SJSA1 (cell line): ENCODE results near the gene PROK2. TPM values are rescaled to one million over a fixed set of nuclear protein-coding genes. Genes with fewer than 3 reads are reported as not detected.

ENCODE experiments used
- DNase-seq, 2 experiments: peaks; one replicate each; pipeline ENCODE4 v3.0.0-alpha.2; 2015 to 2020; ENCODE audit warnings: low spot score in 2 of 2, low read depth in 1 of 2
- H3K27ac ChIP-seq: fragments of 250-450 bp; sonication (Bioruptor Pico); 2 replicates; pipeline ENCODE4 v1.5.1; 2020; ENCODE audit warnings: mild to moderate bottlenecking, moderate library complexity
- H3K27me3 ChIP-seq: fragments of 250-450 bp; sonication (Bioruptor Pico); replicated peaks from 2 replicates; pipeline ENCODE4 v1.5.1; 2020; ENCODE audit warnings: mild to moderate bottlenecking, moderate library complexity
- H3K36me3 ChIP-seq: fragments of 250-450 bp; sonication (Bioruptor Pico); 2 replicates; pipeline ENCODE4 v1.5.1; 2020; ENCODE audit warnings: mild to moderate bottlenecking
- H3K4me1 ChIP-seq: fragments of 250-450 bp; sonication (Bioruptor Pico); replicated peaks from 2 replicates; pipeline ENCODE4 v1.6.1; 2021; ENCODE audit warnings: mild to moderate bottlenecking
- H3K4me3 ChIP-seq: fragments of 250-450 bp; sonication (Bioruptor Pico); 2 replicates; pipeline ENCODE4 v1.5.1; 2020; ENCODE audit warnings: mild to moderate bottlenecking
- H3K9me3 ChIP-seq: fragments of 250-450 bp; sonication (Bioruptor Pico); replicated peaks from 2 replicates; pipeline ENCODE4 v1.5.1; 2020; ENCODE audit warnings: mild to moderate bottlenecking
- total RNA-seq: library from RNA; depleted of rRNA; stranded (reverse); fragments of >200 nt; shearing (Covaris generic); gene quantifications from 2 replicates; pipeline ENCODE4 v1.2.3, GENCODE V29; 2014

Gene PROK2
- total RNA-seq, 1 experiment from 2014 or later: not detected

- H3K4me3 ChIP-seq: no peak overlapping the region
- DNase-seq: no peak
- peaks cover 39% of the 10 kb centered on the region for H3K27me3 ChIP-seq
- H3K4me1 ChIP-seq: peaks cover 6% of the 10 kb centered on the region; the same call in 1 of the 2 replicates
- H3K27ac ChIP-seq: no peak overlapping the region
- no peaks in the 10 kb centered on the region for H3K36me3 ChIP-seq
- H3K9me3 ChIP-seq: no peaks in the 10 kb centered on the region
Observed at GRCh38 chr3:71780430-71780829, 4.5 kb downstream of the PROK2 start.

GRCh38 chr3:71779674-71780377 is 5.1 kb downstream of the PROK2 start:
- Histone ChIP-seq H3K9me3 (no peaks in the 10 kb centered on the region), H3K36me3 (no peaks in the 10 kb centered on the region), H3K27ac (no peak overlapping the region), H3K4me3 (no peak overlapping the region), H3K27me3 (peaks cover 35% of the 10 kb centered on the region), H3K4me1 (peaks cover 2% of the 10 kb centered on the region; the same call in 1 of the 2 replicates)
- no peak for DNase-seq

- no peak overlapping the region for H3K27ac ChIP-seq
- H3K36me3 ChIP-seq: no peaks in the 10 kb centered on the region
- no peak overlapping the region for H3K4me3 ChIP-seq
- H3K27me3 ChIP-seq: peaks cover 20% of the 10 kb centered on the region
- H3K9me3 ChIP-seq: no peaks in the 10 kb centered on the region
- no peaks in the 10 kb centered on the region for H3K4me1 ChIP-seq
- no peak for DNase-seq
Observed at GRCh38 chr3:71778353-71778752, 6.6 kb downstream of the PROK2 start.

GRCh38 chr3:71776538-71776937 is 8.4 kb downstream of the PROK2 start:
- Histone ChIP-seq H3K4me1 (no peaks in the 10 kb centered on the region), H3K27ac (no peak overlapping the region), H3K36me3 (no peaks in the 10 kb centered on the region), H3K9me3 (no peaks in the 10 kb centered on the region), H3K4me3 (no peak overlapping the region), H3K27me3 (peaks cover 12% of the 10 kb centered on the region)
- DNase-seq: no peak

- Histone ChIP-seq H3K9me3 (no peaks in the 10 kb centered on the region), H3K36me3 (no peaks in the 10 kb centered on the region), H3K4me1 (no peaks in the 10 kb centered on the region), H3K27me3 (peaks cover 15% of the 10 kb centered on the region), H3K27ac (no peak overlapping the region), H3K4me3 (no peak overlapping the region)
- no peak for DNase-seq
Observed at GRCh38 chr3:71771884-71772283, 13.1 kb downstream of the PROK2 start.

GRCh38 chr3:71771126-71771525 is 13.8 kb downstream of the PROK2 start:
- no peaks in the 10 kb centered on the region for H3K4me1 ChIP-seq
- no peak overlapping the region for H3K27ac ChIP-seq
- no peaks in the 10 kb centered on the region for H3K36me3 ChIP-seq
- DNase-seq: no peak
- H3K27me3 ChIP-seq: peaks cover 15% of the 10 kb centered on the region
- no peak overlapping the region for H3K4me3 ChIP-seq
- H3K9me3 ChIP-seq: no peaks in the 10 kb centered on the region

GRCh38 chr3:71763426-71763825 is 21.5 kb downstream of the PROK2 start:
- H3K4me3 ChIP-seq: no peak overlapping the region
- no peaks in the 10 kb centered on the region for H3K9me3 ChIP-seq
- peaks cover 13% of the 10 kb centered on the region for H3K27me3 ChIP-seq
- DNase-seq: no peak
- H3K4me1 ChIP-seq: no peaks in the 10 kb centered on the region
- H3K36me3 ChIP-seq: no peaks in the 10 kb centered on the region
- no peak overlapping the region for H3K27ac ChIP-seq

GRCh38 chr3:71760140-71760539 is 24.8 kb downstream of the PROK2 start:
- Histone ChIP-seq H3K4me1 (no peaks in the 10 kb centered on the region), H3K27me3 (peaks cover 38% of the 10 kb centered on the region), H3K9me3 (no peaks in the 10 kb centered on the region), H3K4me3 (no peak overlapping the region), H3K27ac (no peak overlapping the region), H3K36me3 (no peaks in the 10 kb centered on the region)
- no peak for DNase-seq

- Histone ChIP-seq H3K4me1 (no peaks in the 10 kb centered on the region; the same call in 1 of the 2 replicates), H3K27ac (no peak overlapping the region), H3K36me3 (no peaks in the 10 kb centered on the region), H3K9me3 (no peaks in the 10 kb centered on the region), H3K4me3 (no peak overlapping the region), H3K27me3 (peaks cover 41% of the 10 kb centered on the region)
- DNase-seq: no peak
Observed at GRCh38 chr3:71759401-71759800, 25.5 kb downstream of the PROK2 start.

GRCh38 chr3:71758091-71758490 is 26.9 kb downstream of the PROK2 start:
- Histone ChIP-seq H3K27me3 (peaks cover 42% of the 10 kb centered on the region), H3K4me3 (no peak overlapping the region), H3K9me3 (no peaks in the 10 kb centered on the region), H3K4me1 (peaks cover 5% of the 10 kb centered on the region; the same call in 1 of the 2 replicates), H3K36me3 (no peaks in the 10 kb centered on the region), H3K27ac (no peak overlapping the region)
- no peak for DNase-seq

- DNase-seq: no peak
- Histone ChIP-seq H3K9me3 (no peaks in the 10 kb centered on the region), H3K4me1 (peaks cover 5% of the 10 kb centered on the region; the same call in 1 of the 2 replicates), H3K27ac (no peak overlapping the region), H3K36me3 (no peaks in the 10 kb centered on the region), H3K4me3 (no peak overlapping the region), H3K27me3 (peaks cover 47% of the 10 kb centered on the region)
Observed at GRCh38 chr3:71754610-71755253, 30.2 kb downstream of the PROK2 start.

- no peaks in the 10 kb centered on the region for H3K9me3 ChIP-seq
- peak in 1 of 2 experiments; percentile 9 for DNase-seq
Observed at GRCh38 chr3:71753701-71754609, 31.0 kb downstream of the PROK2 start, which contains the start of gene GPR27. TSS of gene GPR27 (plus strand) at chr3:71753855. CDS start at chr3:71754050, 195 bp downstream.

GRCh38 chr3:71752831-71753700 is 31.9 kb downstream of the PROK2 start:
- H3K36me3 ChIP-seq: no peaks in the 10 kb centered on the region
- no peak for DNase-seq
- H3K9me3 ChIP-seq: no peaks in the 10 kb centered on the region
- H3K4me3 ChIP-seq: peak overlapping the region; percentile 30
- H3K4me1 ChIP-seq: peaks cover 5% of the 10 kb centered on the region; the same call in 1 of the 2 replicates
- H3K27ac ChIP-seq: no peak overlapping the region
- H3K27me3 ChIP-seq: peaks cover 46% of the 10 kb centered on the region

More at GRCh38 chr3:71753701-71754609, 31.0 kb downstream of the PROK2 start, which contains the start of gene GPR27:
- peaks cover 47% of the 10 kb centered on the region for H3K27me3 ChIP-seq
- no peak within 1 kb of the TSS for H3K27ac ChIP-seq
- peak within 1 kb of the TSS; percentile 30 for H3K4me3 ChIP-seq
- H3K4me1 ChIP-seq: peaks cover 5% of the 10 kb centered on the region; the same call in 1 of the 2 replicates
- H3K36me3 ChIP-seq: no peaks in the 10 kb centered on the region
